Renal cortical epithelial cell (primary cell): ENCODE data around the gene SDK1. TPM values are rescaled to one million over a fixed set of nuclear protein-coding genes. Genes with fewer than 3 reads are reported as not detected.

ENCODE experiments used
- DNase-seq: peaks from one replicate; pipeline ENCODE4 v3.0.0-alpha.2; 2011; ENCODE audit warnings: low read depth
- total RNA-seq: library from RNA; depleted of rRNA; stranded (reverse); fragments of >200 nt; gene quantifications from 2 replicates; pipeline ENCODE4 v1.2.3, GENCODE V29; 2014

SDK1 gene
- total RNA-seq, 1 donor from 2014 or later, result 30.9 TPM

GRCh38 chr7:3981281-3981680 lies 680.2 kb downstream of the SDK1 start:
- DNase-seq, result no peak

GRCh38 chr7:3984456-3984855 lies 683.4 kb downstream of the SDK1 start:
- DNase-seq, result no peak

GRCh38 chr7:3986927-3987326 lies 685.9 kb downstream of the SDK1 start:
- no peak for DNase-seq

- DNase-seq, result no peak
These were observed 686.4 kb downstream of the SDK1 start for GRCh38 chr7:3987426-3987927.

- no peak for DNase-seq
These were observed 688.7 kb downstream of the SDK1 start for GRCh38 chr7:3989723-3990122.

GRCh38 chr7:3991731-3992231 lies 690.7 kb downstream of the SDK1 start:
- no peak for DNase-seq

- no peak for DNase-seq
These were observed 691.8 kb downstream of the SDK1 start for GRCh38 chr7:3992841-3993240.

GRCh38 chr7:3994764-3995163 lies 693.7 kb downstream of the SDK1 start:
- DNase-seq, result no peak

- no peak for DNase-seq
These were observed 694.1 kb downstream of the SDK1 start for GRCh38 chr7:3995187-3995586.

- no peak for DNase-seq
These were observed 697.0 kb downstream of the SDK1 start for GRCh38 chr7:3998060-3998459.

GRCh38 chr7:4000139-4000538 lies 699.1 kb downstream of the SDK1 start:
- DNase-seq, result no peak

- DNase-seq, result no peak
These were observed 699.9 kb downstream of the SDK1 start for GRCh38 chr7:4000934-4001333.

GRCh38 chr7:4001742-4002141 lies 700.7 kb downstream of the SDK1 start:
- DNase-seq, result no peak

GRCh38 chr7:4003503-4003902 lies 702.5 kb downstream of the SDK1 start:
- DNase-seq, result no peak

- DNase-seq, result no peak
These were observed 705.6 kb downstream of the SDK1 start for GRCh38 chr7:4006687-4007086.

- DNase-seq, result no peak
These were observed 708.4 kb downstream of the SDK1 start for GRCh38 chr7:4009211-4010060.

GRCh38 chr7:4010061-4010605 lies 709.1 kb downstream of the SDK1 start:
- no peak for DNase-seq

GRCh38 chr7:4010923-4011656 lies 710.0 kb downstream of the SDK1 start:
- DNase-seq, result no peak

GRCh38 chr7:4013793-4014192 lies 712.7 kb downstream of the SDK1 start:
- DNase-seq, result no peak

GRCh38 chr7:4014346-4015050 lies 713.4 kb downstream of the SDK1 start:
- DNase-seq, result no peak

GRCh38 chr7:4015371-4015770 lies 714.3 kb downstream of the SDK1 start:
- no peak for DNase-seq

- DNase-seq, result no peak
These were observed 714.9 kb downstream of the SDK1 start for GRCh38 chr7:4015996-4016395.
